HuH-7.5 (cell line): ENCODE data around the gene NOX5.

Experiments
- DNase-seq: peaks from one replicate; pipeline ENCODE4 v3.0.0; 2011; ENCODE audit warnings: low spot score

Gene NOX5

DNA sequence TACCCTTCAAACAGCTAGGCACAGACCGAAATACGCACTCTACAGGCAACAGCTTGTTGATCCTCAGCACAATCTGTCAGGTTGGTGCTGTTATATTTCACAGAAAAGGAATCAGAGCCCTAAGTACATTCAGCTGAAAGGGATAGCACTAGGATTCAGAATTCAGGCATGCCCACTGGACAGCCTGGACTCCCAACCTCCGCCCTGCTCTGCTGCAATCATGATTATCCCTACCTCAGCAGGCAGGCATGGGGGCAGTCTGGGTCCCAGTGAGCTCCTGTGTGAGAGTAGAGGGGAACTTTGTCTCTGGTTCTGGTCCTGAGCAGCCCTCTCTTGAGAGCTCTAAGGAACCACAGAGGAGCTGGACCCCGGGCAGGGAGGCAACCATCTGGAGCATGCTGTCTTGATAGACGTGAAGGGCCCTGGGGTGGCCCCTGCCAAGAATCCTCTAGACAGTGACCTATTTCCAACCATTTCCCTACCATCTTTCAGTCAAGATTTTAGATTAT, 23.4 kb upstream of the NOX5 start:
- no peak for DNase-seq

DNA sequence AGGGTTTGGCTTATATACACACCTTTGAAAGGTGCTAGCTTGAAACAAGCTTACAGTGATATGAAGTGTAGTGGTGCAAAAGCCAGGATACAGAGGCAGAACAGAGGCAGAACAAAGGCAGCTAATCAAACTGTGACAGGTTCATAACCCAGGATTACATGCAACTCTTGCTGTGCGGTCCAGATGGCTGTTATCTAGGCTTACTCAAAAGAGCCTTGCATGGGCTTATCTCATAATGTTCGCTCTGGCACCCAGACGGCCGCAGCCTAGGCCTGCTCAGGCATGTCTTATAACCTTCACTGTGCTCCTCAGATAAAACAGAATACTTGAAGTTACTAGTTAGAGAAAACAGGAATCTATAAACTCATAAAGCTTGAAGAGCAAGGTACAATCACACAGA, 22.8 kb upstream of the NOX5 start:
- no peak for DNase-seq

DNA sequence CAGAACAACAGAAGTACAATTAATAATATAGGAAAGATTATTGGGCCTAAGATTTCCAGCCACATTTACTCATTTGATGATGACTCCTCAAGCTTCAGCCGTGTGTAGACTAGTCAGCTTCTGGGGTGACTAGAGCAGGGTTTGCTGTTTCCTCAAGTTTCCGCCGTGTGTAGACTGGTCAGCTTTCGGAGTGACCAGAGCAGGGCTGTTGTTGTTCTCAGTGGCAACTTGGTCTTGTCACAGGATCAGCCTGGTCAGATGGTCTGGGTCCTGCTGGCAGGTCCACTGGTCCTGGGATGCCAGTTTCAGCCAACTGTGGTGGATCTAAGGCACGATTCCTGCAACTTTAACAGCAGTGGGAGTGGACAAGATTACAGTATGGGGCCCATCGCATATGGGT, 21.8 kb upstream of the NOX5 start:
- DNase-seq = no peak

DNA sequence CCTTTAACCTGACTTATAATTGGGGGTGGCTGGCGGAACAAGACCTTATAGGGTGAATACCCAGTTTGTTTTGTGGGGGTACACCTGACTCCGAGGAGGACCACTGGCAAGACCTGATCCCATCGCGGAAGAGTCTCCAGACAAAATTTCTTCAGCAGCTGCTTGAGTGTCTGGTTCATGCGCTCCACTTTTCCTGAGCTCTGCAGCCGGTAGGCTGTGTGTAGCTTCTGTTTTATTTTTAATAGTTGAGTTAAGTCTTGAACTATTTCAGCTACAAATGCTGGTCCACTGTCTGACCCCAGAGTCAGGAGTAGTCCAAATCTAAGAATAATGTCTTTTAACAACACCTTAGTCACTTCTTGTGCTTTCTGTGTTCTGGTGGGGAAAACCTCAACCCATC, 21.2 kb upstream of the NOX5 start:
- no peak for DNase-seq

DNA sequence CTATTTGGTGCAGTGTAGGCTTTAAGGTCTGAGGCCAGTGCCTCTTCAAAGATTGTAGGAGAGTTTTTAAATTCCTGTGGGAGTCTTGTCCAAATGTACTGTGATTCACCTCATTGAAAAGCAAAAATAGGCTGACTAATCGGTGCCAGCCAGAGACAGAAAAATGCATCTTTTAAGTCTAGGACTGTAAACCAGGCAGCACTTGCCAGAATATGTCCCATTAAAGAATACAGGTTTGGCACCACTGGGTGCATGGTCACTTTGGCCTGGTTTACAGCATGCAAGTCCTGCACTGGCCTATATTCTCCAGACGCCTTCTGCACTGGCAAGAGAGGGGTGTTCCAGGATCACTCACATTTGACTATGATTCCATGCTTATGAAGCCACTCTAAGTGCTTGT, 20.3 kb upstream of the NOX5 start:
- no peak for DNase-seq

DNA sequence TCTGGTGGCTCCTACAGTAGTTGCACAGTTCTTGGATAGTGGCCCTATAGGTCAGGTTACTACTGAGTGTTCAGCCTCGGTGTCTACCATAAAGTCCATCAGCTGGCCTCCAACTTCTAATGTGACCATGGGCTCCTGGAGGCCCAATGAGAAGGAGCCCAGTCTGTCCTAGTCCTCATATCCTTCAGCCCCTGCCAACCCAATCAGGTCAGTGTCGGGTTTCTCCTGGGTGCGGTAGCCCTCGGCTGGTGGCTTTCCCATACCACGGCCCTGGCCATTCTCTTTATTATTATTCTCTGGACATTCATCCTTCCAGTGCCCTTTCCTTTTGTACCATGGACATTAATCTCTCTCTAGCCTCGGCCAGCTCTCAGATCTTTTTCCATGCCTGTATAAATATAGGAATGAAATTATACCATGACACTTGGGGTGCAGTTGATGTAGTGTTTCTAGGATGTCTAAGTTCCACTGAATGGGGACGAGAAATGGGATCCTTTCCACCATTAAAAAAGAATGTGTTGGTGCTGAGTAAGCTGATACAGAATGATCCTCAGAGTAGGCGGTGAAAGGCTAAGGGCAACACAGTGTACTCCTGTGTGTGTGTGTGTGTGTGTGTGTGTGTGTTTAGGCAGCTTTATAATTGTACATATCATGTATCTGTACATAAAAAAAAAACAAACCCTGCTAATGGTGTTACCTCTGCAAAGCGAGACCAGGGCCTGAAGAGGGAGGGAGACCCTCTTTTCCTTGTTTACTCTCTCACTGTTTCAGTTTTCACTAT, 19.3 kb upstream of the NOX5 start:
- no peak for DNase-seq

DNA sequence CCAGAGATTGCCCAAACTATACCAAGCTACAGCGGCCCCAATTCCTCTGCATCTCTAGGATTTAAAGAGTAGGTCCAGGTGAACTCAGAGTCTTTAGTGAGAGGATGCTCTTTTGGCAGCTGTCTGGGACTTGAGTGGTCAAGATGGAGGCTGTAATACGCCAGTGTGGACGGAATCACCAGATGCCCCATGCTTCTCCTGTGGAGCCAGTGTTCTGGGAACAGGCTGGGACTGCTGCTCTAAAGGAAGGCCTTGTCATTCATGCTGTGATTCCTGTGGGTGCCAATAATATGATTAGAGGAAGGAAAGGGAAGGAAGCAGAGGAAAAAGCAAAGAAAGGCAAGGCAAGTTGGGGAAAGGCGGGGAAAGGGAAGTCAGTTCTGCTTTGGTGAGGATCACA, 17.4 kb upstream of the NOX5 start:
- DNase-seq = no peak

DNA sequence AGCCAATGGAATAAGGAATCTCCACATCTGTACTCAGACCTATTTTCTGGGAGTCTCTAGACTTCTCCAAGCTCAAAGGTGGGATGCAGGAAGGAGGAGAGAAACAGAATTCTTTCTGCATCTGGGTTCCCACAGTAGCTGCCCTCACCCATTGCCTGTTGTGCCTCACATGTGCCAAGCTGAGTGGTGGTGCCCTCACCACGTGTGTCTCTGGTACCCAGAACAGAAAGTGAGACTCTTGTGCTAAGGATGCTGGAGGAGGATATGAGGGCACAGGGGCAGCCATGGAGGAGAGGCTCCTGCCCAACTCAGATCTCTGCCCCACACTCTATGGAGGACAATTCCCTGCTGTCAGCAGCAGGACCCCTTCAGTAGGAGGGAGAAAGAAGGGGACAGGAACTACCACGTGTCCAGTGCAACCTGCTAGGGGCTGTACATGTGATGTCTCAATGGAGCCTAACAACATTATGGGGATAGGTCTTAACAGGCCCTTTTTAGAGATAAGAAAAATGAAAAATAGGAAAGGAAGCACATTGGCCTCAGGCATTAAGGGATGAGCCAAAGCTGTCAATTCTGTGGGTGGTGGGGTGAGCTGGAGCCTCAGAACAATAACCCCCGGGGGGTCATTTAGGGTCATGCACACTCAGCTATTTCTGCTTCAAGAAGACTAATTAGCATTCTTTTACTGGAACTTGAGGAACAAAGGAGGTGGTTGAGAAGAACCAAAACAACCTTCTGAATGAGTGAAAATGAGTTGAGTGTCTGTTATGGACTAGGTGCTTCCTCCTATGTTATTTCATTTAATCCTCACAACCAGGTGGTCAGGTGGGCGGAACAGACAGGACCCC, 16.3 kb upstream of the NOX5 start:
- no peak for DNase-seq

DNA sequence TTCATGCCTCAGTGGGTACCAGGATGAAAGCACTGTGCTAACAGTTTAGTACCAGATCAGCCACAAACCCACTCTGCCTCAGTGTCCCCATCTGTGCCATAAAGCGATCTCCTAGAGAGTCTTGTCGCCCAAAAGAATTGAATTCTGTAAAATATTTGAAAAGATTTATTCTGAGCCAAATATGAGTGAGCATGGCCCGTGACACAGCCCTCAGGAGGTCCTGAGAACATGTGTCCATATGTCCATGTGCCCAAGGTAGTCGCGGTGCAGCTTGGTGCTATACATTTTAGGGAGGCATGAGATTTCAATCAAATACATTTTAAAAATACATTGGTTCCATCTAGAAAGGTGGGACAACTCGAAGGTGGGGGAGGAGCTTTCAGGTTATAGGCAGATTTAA, 15.4 kb upstream of the NOX5 start:
- no peak for DNase-seq

DNA sequence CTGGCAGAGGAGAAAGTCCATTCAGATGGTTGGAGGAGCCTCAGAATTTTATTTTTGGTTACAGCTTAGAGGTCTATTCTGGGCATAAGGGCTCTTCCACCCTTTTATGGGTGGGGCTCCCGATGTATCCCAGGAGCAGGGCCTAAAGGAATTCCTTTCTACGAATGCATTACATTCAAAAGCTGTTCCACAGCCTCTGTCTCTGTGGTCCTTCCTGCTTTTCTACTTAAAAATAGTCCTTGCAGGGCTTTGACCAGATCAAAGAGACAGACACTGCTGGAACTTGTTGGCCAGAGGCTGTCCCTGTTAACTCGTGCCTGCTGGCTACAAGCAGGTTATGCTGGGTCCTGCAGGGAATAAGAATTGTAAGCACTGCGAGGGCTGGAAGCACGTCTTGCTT, 14.4 kb upstream of the NOX5 start:
- no peak for DNase-seq

DNA sequence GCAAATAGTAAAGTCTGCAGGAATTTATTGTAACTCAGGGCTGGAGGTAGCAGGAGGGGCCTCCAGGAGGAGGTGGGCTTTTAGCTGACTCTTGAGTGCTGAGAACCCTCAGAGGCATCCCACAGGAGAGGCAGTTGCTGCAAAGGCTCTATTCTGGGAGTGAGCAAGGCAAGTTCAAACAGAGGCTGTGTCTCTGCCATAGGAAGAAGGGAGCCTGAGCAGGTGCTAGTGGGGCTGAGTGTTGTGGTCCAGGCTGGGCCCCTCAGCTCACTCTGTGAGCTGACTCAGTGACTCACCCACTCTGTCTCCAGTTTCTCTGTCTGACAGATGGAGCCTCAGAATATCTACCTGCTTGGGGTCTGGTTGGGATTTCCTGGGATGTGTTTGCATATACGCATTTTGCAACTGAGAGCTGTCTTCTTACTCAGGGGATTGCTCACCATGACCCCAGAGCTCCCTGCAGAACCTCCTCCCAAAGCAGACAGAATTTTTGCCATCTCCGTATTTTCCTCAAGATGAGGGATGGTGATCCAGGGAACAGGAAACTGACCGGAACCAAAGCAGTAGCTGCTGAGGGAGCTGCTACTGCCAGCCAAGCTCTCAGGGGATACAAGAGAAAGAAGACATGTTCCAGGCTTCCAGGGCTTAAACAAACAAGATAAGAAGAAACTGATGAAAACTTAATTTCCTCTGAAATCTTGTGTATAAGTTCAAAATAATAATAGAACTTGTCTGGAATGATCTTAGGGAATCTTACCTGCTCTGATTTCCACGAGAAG, 13.6 kb upstream of the NOX5 start:
- DNase-seq = no peak

DNA sequence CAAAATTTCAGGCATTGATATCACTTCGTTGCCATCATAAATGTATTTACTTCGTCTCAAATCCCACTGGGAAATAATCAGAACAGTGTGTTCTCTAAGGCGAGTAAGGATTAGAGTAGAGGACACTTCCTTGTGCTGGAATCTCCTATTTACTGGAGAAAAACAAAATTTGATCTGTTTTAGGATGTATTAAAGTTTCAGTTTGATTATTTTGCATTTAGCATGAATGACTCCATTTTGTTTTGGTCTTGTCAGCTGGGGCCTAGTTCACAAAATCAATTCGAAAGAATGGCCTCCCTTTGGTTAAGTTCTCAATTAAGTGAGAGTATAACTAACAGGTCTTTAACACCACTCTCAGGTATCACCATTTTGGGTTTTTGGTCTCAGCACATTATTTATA, 11.7 kb upstream of the NOX5 start:
- no peak for DNase-seq

DNA sequence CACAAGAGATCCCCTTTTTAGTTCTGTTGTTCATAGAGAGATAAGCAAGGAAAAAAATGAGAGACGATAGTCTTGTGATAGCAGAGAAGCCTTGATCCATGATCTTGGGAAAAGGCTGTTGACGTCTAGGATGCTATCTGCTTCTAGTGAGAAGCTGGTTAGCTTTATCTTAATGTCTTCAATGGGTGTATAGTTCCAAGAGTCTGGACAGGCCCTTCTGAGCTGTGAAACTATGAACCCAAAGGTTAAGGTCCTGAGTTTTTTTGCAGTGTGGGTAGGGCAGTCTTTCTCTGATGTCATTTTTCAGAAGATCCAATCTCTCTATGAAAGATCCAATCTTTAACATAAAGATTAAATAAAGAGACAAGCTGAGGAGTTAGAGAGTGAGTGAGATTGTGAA, 10.5 kb upstream of the NOX5 start:
- no peak for DNase-seq

DNA sequence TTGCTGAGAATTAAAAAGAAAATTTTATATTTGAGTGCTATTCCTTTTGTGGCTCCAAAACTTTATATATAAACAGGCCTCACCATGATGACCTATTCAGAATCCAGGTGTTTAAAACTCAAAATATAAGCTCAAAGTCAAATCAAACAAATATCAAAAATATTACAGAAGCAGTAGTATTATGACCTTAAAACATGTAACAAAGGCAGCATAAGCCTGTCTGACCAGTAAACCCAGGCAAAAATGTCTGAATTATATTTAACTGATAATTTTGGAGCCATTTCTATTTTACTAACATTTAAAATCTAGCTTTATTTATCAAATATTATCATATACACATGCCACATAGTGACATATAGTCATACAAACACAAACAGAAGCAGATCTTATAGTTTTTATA, 6.4 kb upstream of the NOX5 start:
- no peak for DNase-seq

DNA sequence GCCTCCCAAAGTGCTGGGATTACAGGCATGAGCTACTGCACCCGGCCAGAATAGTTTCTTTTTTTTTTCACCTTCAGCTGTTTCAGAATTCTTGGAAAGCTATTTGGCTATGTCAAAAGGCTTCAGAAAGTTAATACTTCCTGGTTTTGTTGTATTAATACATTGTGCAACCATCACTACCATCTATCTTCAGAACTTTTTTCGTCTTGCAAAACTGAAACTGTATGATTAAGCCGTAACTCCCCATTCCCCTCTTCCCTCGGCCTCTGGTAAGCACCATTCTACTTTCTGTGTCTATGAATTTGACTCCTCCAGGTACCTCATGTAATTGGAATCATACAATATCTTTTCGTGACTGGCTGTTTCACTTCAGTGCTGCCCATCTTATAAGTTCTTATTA, 5.2 kb upstream of the NOX5 start:
- DNase-seq = no peak

DNA sequence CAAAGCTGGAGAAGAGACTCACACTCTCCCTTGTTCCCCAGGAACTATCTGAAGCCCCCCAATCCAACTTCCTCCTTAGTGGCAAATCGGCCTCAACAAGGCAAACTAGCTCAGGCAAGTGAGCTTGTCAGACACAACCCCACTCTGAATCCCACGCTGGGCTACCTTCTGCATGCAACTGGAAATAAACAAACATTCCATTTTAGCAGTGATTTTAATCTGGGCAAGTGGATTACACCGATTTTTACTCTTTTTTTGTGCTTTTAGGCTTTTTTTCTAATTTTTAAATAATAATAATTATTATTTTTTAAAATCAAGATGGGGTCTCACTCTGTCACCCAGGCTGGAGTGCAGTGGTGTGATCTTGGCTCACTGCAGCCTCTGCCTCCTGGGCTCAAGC, 2.9 kb upstream of the NOX5 start:
- DNase-seq = no peak

DNA sequence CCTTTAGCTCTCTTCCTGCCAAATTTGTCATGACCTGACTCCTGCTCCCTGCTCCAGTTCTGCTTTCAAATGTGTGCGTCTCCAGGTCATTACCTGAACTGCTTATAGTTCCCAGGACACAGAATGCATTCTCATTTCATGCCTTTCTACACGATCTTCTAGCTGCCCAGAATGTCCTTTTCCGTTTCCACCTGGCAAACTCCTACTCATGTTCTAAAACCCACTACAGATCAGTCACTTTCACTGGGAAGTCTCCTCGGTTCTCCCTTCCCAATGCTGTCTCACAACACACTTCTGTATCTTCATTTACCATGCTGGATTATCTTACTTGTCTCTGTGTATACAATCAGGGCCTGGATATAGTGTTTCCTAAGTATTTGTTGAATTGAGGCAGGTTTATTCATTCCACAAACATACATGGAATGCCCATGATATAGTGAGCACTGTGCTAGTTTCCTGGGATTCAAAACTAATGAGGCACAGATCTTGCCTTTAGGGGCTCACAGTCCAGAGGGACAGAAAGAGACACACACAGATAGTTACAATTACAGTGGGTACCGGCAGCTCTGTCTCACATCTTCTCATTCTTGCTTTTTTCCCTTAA, 1.6 kb upstream of the NOX5 start:
- no peak for DNase-seq

DNA sequence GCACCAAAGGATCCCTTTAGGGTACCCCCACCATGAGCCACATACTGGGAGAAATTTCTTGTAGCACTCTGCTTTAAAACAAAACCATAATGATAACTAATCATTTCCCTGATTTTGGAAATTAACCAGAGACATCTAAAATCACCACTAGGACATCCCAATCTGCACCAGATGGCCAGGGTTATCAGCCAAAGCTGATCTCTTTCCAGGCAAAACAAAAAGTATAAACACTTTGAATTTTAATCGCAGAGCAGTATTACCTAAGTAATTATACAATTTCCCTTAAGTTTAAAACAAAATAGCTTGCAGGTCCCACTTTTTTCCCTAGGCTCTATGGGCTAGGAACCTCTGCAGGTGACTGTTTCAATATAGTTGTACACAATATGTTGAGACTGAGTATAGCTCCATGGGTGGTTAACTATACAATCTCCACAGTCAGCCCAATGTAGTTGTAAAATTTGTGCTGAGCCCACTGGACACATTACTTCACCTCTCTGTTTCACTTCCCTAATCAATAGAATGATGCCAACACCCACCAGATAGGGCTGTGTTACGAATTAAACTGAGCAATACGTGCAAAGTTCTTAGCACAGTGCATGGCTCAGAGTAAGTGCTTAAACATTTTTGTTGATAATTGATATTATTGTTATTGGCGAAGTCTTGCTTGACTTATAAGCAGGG, 629 bp upstream of the NOX5 start:
- no peak for DNase-seq

DNA sequence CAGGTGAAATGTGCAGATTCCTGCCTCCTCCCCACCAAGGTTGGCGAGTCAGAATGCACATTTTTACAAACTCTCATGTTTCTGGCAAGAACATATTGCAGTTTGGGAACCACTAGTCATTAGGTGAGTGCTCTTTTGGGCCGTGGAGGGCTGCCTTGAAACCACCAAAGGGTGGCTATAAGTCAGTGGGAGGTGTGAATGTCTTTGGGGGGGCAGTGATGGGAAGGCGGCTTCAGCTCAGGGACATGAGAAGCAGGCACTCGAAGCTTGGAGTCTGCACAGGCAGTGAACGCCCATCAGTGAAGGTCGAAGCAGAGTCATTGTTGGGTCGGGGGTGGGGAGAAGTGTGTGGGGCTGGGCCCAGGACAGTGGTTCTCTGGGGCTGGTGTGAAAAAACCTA, 1.1 kb downstream of the NOX5 start:
- DNase-seq = no peak

DNA sequence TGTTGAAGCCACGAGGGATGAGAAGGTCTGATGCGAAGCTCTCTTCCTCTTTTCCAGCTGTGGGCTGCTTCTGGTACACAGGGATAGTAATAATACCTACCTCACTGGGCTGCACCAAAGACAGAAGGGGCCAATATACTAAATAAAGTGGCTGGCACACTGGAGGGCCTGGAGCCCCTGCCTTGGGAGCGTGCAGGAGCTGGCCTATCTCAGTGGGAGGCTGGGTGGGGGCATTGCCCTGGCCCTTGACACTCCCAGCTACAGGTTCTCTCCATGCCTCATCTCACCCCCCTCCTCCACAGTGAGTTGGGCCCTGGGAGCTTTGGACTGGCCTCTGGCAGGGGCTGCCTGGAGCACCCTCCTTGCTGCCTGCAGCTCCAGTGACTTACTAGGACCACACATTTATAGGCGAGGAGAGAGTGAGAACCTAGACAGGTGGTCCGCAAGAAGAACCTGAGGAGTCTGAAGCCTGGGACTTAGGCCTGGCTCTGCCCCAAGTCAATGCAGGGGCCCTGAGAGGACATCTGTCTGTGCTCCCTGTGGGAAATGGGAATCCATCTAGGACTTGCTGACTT, 1.6 kb downstream of the NOX5 start:
- DNase-seq = no peak

DNA sequence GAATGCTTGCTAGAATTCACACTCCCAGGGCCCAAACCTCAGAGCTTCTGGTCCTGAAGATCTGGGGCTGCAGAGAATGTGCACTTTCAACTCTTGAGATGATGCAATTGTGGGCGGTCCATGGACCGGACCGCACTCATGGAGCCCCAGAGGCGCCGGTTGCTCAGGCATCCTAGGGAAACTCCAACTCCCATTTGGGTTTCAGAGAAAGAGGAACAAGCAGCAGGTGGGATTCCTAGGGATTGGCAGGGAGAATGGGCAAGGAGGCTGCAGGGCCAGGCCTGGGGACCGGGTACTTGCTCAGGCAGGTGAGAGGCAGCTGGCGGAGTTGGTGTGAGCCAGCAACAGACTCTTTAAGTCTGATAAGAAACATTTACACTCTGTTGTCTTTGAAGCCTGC, 3.5 kb downstream of the NOX5 start:
- DNase-seq = no peak
